T-cell (primary cell): ENCODE measurements around the gene NPBWR2. TPM values are rescaled to one million over a fixed set of nuclear protein-coding genes. Genes with fewer than 3 reads are reported as not detected.

Experiments
- ATAC-seq, 4 experiments: fragments of 200-7000 bp in 3 of 4; fragments of 150-1000 bp in 1 of 4; cut with Tn5 transposase; replicated peaks in 1 of 4; 1 replicate in 3 of 4; 2 replicates in 1 of 4; pipeline ENCODE4 v1.10.0; 2021; ENCODE audit warnings: moderate library complexity in 3 of 4, mild to moderate bottlenecking in 2 of 4, moderate number of reproducible peaks in 1 of 4
- CTCF ChIA-PET, 2 donors: fragments of 300-600 bp; sonication (Branson Sonifier 250); formaldehyde crosslinking; loops; one replicate each; lab custom pipeline; 2022; ENCODE audit warnings: antibody characterized with exemption in 2 of 2; lab: Charles Lee
- POLR2A ChIA-PET, 2 donors: fragments of 300-600 bp; sonication (Branson Sonifier 250); formaldehyde crosslinking; loops; one replicate each; lab custom pipeline; 2022; ENCODE audit warnings: antibody characterized with exemption in 2 of 2; lab: Charles Lee
- DNase-seq, 35 experiments: peaks; one replicate each; pipeline versions ENCODE4 v3.0.0 to v3.0.0-alpha.2; 2013 to 2023
- H3K27ac ChIP-seq: one replicate; pipeline ENCODE4 v1.5.1; 2013; ENCODE audit warnings: low read length
- H3K27me3 ChIP-seq, 2 experiments: replicated peaks in 1 of 2; 1 replicate in 1 of 2; 2 replicates in 1 of 2; pipeline versions ENCODE4 v1.6.1 to v1.7.0; 2013; ENCODE audit warnings: low read length in 1 of 2, mixed read lengths in 1 of 2; ENCODE audit not compliant: control insufficient read depth in 2 of 2, insufficient read depth in 2 of 2; ENCODE audit errors: extremely low read depth in 1 of 2
- H3K36me3 ChIP-seq, 2 donors: 1 replicate in 1 of 2; 2 replicates in 1 of 2; pipeline versions ENCODE4 v1.6.1 to v1.7.0; 2013; ENCODE audit warnings: low read length in 1 of 2; ENCODE audit not compliant: control insufficient read depth in 2 of 2, insufficient read depth in 1 of 2; ENCODE audit errors: extremely low read depth in 1 of 2
- H3K4me1 ChIP-seq, 2 experiments: 1 replicate in 1 of 2; 2 replicates in 1 of 2; pipeline versions ENCODE4 v1.6.1 to v1.7.0; 2013; ENCODE audit warnings: low read length in 2 of 2, mixed read lengths in 1 of 2; ENCODE audit not compliant: insufficient read depth in 2 of 2, control insufficient read depth in 1 of 2; ENCODE audit errors: extremely low read depth in 1 of 2
- H3K4me3 ChIP-seq, 2 donors: 1 replicate in 1 of 2; 2 replicates in 1 of 2; pipeline versions ENCODE4 v1.5.1 to v1.7.0; 2013; ENCODE audit warnings: mild to moderate bottlenecking in 2 of 2, low read length in 1 of 2, moderate library complexity in 1 of 2; ENCODE audit not compliant: control insufficient read depth in 1 of 2; ENCODE audit errors: extremely low read depth in 1 of 2
- H3K9me3 ChIP-seq: 2 replicates; pipeline ENCODE4 v1.7.0; 2013
- H3K27ac Mint-ChIP-seq, 2 donors: one replicate each; pipeline ENCODE4 v1.8.0; 2020 to 2021; ENCODE audit warnings: mild to moderate bottlenecking in 2 of 2, mixed read lengths in 2 of 2
- H3K27me3 Mint-ChIP-seq, 2 donors: one replicate each; pipeline ENCODE4 v1.8.0; 2021 to 2022; ENCODE audit warnings: mixed read lengths in 2 of 2
- H3K36me3 Mint-ChIP-seq: one replicate; pipeline ENCODE4 v1.8.0; 2021; ENCODE audit warnings: mixed read lengths
- H3K4me1 Mint-ChIP-seq, 3 donors: one replicate each; pipeline ENCODE4 v1.8.0; 2020 to 2022; ENCODE audit warnings: mixed read lengths in 3 of 3, mild to moderate bottlenecking in 1 of 3
- H3K4me3 Mint-ChIP-seq, 3 donors: one replicate each; pipeline ENCODE4 v1.8.0; 2020 to 2022; ENCODE audit warnings: mild to moderate bottlenecking in 3 of 3, mixed read lengths in 3 of 3, moderate library complexity in 3 of 3
- H3K9me3 Mint-ChIP-seq, 3 donors: one replicate each; pipeline ENCODE4 v1.8.0; 2020 to 2022; ENCODE audit warnings: mixed read lengths in 3 of 3
- WGBS: methylation state at CpG from one replicate; pipeline ENCODE4 v1.1.5; 2013; ENCODE audit warnings: missing lambda C conversion rate; ENCODE audit not compliant: insufficient coverage; 5-methylcytosine and 5-hydroxymethylcytosine counted together
- total RNA-seq, 35 experiments: library from RNA in 6 of 35; stranded (reverse) in 6 of 35; fragments of 120-200 nt in 1 of 35; gene quantifications; one replicate each; pipeline versions ENCODE4 v1.2.1 to v1.2.4 and lab custom pipeline; 2013 to 2026

Gene NPBWR2
- total RNA-seq, 5 donors from 2014 or later (not counting 1 experiment from before 2014, with no cell fraction given), result not detected

DNA sequence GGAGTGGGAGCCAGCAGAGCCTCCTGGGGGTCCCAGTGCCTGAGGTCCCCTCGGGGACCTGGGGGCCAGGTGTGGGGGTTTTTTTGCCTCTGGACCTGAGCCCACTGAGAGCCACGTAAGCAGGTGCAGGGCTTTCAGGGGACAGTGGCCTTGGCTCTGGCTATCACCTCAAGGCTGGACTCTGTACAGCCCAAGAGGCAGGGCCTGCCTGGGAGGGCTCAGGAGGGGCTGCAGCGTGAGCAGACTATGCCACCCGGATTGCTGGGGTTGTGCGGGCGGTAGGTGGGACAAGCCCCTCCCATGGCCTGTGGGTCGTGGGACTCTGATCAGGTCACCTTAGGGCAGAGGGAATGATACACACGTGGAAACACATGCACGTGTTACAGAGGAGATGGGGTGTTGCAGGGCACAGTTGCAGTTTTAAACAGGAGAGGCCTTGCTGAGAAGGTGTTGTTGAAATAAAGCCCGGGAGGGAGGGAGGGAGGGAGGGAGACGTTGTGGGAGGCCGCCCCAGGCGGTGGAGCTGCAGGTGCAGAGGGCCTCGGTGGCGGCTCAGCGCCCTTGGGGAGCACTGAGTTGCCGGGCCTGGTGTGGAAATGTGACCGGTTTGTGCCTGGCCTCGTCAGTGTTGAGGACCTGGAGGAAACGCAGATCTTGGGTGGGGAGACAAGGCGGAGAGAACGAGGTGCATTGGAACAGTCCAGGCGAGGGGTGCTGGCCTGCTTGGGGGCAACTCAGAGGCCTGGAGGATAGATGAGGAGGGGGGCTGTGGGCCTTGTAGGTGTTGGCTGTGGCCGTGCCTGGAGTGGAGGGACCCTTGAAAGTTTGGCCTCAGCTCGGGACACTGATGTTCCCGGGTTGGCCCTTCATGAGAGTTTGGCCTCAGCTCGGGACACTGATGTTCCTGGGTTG lies 42.0 kb downstream of the NPBWR2 start:
- POLR2A ChIA-PET, result interaction anchor here in 1 of 2 donors (0.6 kb wide), 2 partner anchors 282 to 357 kb away, joined by 3 to 6 read pairs; partner anchors contain the start of genes ARFRP1 and ZGPAT
- peaks cover 11 to 77% of the 10 kb centered on the region in 2 experiments for H3K4me1 ChIP-seq
- DNase-seq (peak in 3 of 35 experiments; percentile 25 to 44 (median 34)), ATAC-seq (peak in 1 of 4 experiments; percentile 7)
- Mint-ChIP-seq H3K27me3 (no peaks in the 10 kb centered on the region), H3K27ac (peak overlapping the region; percentile 80 to 86), H3K36me3 (no peaks in the 10 kb centered on the region), H3K9me3 (no peaks in the 10 kb centered on the region), H3K4me1 (peaks cover 39 to 53% (median 39%) of the 10 kb centered on the region in 3 donors), H3K4me3 (peak overlapping the region; percentile 42 to 82 (median 53))
- H3K36me3 ChIP-seq, result no peaks in the 10 kb centered on the region
- no peaks in the 10 kb centered on the region for H3K27me3 ChIP-seq
- CTCF ChIA-PET, result no interaction called here
- peak overlapping the region; percentile 44 for H3K27ac ChIP-seq
- H3K4me3 ChIP-seq, result no peak overlapping the region
- no peaks in the 10 kb centered on the region for H3K9me3 ChIP-seq
- 66% methylated on average over 26 of the region's 27 CpGs for WGBS

- ATAC-seq (no peak), DNase-seq (no peak)
- Mint-ChIP-seq H3K9me3 (no peaks in the 10 kb centered on the region), H3K4me1 (peaks cover 38 to 50% (median 39%) of the 10 kb centered on the region in 3 donors), H3K27ac (peak overlapping the region; percentile 72 to 80), H3K36me3 (no peaks in the 10 kb centered on the region), H3K27me3 (no peaks in the 10 kb centered on the region), H3K4me3 (peak overlapping the region; percentile 82 to 88 (median 84))
- no peaks in the 10 kb centered on the region for H3K9me3 ChIP-seq
- H3K4me1 ChIP-seq, result peaks cover 11 to 66% of the 10 kb centered on the region in 2 experiments
- ChIA-PET POLR2A (interaction anchor here in 1 of 2 donors (0.5 kb wide), 1 partner anchor 33 kb away, joined by 4 read pairs; no protein-coding TSS in a partner anchor), CTCF (no interaction called here)
- no peak overlapping the region for H3K27ac ChIP-seq
- WGBS, result 85% methylated on average over 10 of the region's 12 CpGs
- H3K4me3 ChIP-seq, result peak overlapping the region in 1 of 2 donors; percentile 52
- H3K27me3 ChIP-seq, result no peaks in the 10 kb centered on the region
- no peaks in the 10 kb centered on the region for H3K36me3 ChIP-seq
These were observed 43.1 kb downstream of the NPBWR2 start for GRCh38 chr20:64064145-64064698.

DNA sequence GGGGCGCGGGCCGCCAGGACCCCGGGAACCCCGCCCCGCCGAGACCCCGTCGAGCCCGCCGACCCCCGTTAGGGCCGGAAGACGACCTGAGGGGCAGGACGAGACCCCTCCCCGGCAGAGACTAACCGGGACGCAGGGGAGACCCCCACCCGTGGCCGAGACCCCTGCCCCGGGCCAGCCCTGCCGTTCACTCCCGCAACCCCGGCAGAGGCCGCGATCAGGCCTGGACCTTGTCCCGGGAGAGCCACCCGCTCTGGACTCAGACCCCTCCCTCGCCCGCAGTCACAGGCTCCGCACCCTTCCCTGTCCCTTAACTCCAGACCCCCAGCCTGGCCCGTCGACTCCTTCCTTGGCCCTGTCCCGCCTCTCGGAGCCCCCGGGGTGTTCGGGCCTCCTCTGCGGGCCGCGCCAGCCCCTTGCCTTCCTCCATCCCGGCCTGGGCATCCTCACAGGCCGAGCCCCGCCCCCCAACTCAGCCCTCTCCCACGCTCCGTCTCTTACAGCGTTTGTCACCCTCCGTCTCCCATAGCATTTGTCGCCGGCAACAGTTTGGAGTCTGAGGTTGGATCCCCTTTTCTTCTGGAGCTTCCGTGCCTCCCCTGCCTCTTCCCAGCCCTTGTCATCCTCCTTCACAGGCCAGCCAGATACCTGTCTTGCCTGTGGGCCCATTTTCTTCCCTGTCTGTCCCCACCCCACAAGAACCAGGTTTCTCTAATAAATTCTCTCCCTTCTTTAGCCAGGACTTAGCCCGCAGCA lies 43.8 kb downstream of the NPBWR2 start:
- Histone ChIP-seq H3K27ac (no peak overlapping the region), H3K4me1 (peaks cover 11 to 60% of the 10 kb centered on the region in 2 experiments), H3K9me3 (no peaks in the 10 kb centered on the region), H3K4me3 (peak overlapping the region; percentile 52 to 54), H3K27me3 (no peaks in the 10 kb centered on the region), H3K36me3 (no peaks in the 10 kb centered on the region)
- ATAC-seq (no peak), DNase-seq (peak in 1 of 35 experiments; percentile 21)
- Mint-ChIP-seq H3K27ac (peak overlapping the region; percentile 72 to 77), H3K27me3 (no peaks in the 10 kb centered on the region), H3K9me3 (no peaks in the 10 kb centered on the region), H3K36me3 (no peaks in the 10 kb centered on the region), H3K4me1 (peaks cover 38 to 45% (median 39%) of the 10 kb centered on the region in 3 donors), H3K4me3 (peak overlapping the region; percentile 82 to 88 (median 84))
- 9% methylated on average over 46 of the region's 51 CpGs for WGBS
- ChIA-PET POLR2A (interaction anchor here in 1 of 2 donors (0.5 kb wide), 1 partner anchor 32 kb away, joined by 4 read pairs; no protein-coding TSS in a partner anchor), CTCF (interaction anchor here in 1 of 2 donors (0.6 kb wide), 1 partner anchor 158 kb away, joined by 3 read pairs; no protein-coding TSS in a partner anchor)

DNA sequence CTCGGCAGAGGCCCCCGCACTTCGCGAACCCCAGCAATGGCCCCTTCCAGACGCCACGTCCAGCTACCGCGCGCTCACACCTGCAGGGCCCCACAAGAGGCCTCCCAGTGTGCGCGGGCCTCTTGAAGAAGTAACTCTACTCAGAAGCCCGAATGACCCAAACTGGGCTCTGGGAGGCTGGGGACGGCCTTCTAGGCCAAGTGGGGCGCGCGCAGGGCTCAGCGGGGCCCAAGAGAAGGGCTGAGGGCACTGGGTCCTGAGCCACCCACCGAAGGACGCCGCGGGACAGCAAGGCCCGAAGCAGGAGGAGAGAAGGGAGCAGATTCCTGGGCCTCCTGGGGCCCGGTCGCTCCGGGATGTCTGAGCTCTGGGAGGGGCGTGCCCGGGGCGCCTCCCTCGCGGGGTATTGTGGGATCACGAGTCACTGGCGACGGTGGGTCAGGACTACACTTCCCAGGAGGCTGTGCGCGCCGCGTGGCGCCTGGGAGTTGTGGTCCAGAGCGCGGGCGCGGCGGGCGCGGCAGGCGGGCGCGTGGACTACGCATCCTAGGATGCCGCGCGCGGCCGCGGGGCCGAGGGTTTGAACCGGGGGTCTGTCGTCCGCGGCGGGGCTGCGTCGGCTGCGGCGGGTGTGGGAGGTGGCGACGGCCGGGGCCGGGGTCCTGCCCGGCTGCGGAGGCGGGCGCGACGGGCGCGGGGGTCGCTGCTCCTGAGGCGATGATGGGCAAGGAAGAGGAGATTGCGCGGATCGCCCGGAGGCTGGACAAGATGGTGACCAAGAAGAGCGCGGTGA lies 44.6 kb downstream of the NPBWR2 start, which contains the start of gene TCEA2:
Gene TCEA2, plus strand, starts transcription at position 603 of the 793 bp plus-strand sequence. Its CDS starts 115 bp downstream, at position 718.
- peak; percentile 92 to 96 (median 94) for ATAC-seq
- H3K27ac Mint-ChIP-seq, result peak within 1 kb of the TSS; percentile 72 to 77
- POLR2A ChIA-PET, result no interaction called here

DNA sequence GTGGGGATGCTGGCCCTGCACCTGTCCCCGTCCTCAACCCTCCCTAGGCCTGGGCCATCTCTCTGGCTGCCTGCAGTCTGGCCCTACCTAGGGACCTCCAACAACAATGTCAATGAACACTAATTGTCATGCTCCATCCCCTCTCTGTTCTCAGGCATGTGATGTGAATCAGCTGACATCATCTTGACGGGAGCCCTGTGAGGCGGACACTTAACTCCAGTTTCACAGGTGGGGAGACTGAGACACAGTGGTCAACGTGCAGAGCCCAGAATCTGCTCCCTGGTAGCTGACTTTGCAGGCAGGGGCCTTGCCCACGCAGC lies 45.1 kb downstream of the NPBWR2 start:
- no peaks in the 10 kb centered on the region for H3K36me3 Mint-ChIP-seq
- POLR2A ChIA-PET, result no interaction called here
- Histone ChIP-seq H3K27ac (peak overlapping the region; percentile 44), H3K27me3 (peaks cover 0 to 8% of the 10 kb centered on the region in 2 experiments), H3K4me3 (no peak overlapping the region), H3K4me1 (peaks cover 11 to 59% of the 10 kb centered on the region in 2 experiments), H3K36me3 (no peaks in the 10 kb centered on the region), H3K9me3 (no peaks in the 10 kb centered on the region)
- peak overlapping the region in 2 of 3 donors; percentile 24 to 82 for H3K4me3 Mint-ChIP-seq
- 78% methylated on average over 5 of the region's 5 CpGs for WGBS
- H3K27ac Mint-ChIP-seq, result no peak overlapping the region
- no peaks in the 10 kb centered on the region for H3K9me3 Mint-ChIP-seq
- CTCF ChIA-PET, result interaction anchor here in 1 of 2 donors (0.9 kb wide), 1 partner anchor 81 kb away, joined by 5 read pairs; the partner anchor contains the start of gene PRPF6
- H3K4me1 Mint-ChIP-seq, result peaks cover 45 to 47% (median 46%) of the 10 kb centered on the region in 3 donors
- H3K27me3 Mint-ChIP-seq, result no peaks in the 10 kb centered on the region
- no peak for DNase-seq
- no peak for ATAC-seq

More for the DNA sequence above, 44.6 kb downstream of the NPBWR2 start, which contains the start of gene TCEA2:
- Histone ChIP-seq H3K4me1 (peaks cover 11 to 59% of the 10 kb centered on the region in 2 experiments), H3K9me3 (no peaks in the 10 kb centered on the region), H3K27ac (peak within 1 kb of the TSS; percentile 44), H3K4me3 (peak within 1 kb of the TSS; percentile 52 to 54), H3K36me3 (no peaks in the 10 kb centered on the region), H3K27me3 (peaks cover 0 to 3% of the 10 kb centered on the region in 2 experiments)
- no peaks in the 10 kb centered on the region for H3K36me3 Mint-ChIP-seq
- peaks cover 43 to 47% (median 46%) of the 10 kb centered on the region in 3 donors for H3K4me1 Mint-ChIP-seq
- peak; percentile 82 to 96 (median 90) for DNase-seq
- no peaks in the 10 kb centered on the region for H3K9me3 Mint-ChIP-seq
- WGBS, result 12% methylated on average over 85 of the region's 85 CpGs
- H3K27me3 Mint-ChIP-seq, result no peaks in the 10 kb centered on the region
- CTCF ChIA-PET, result interaction anchor here in 1 of 2 donors (0.6 to 0.9 kb wide), 2 partner anchors 82 to 157 kb away, joined by 3 to 5 read pairs; partner anchors contain the start of gene PRPF6
- H3K4me3 Mint-ChIP-seq, result peak within 1 kb of the TSS; percentile 82 to 88 (median 84)
